HepG2 (cell line): ENCODE measurements around the gene MFSD8. TPM values are rescaled to one million over a fixed set of nuclear protein-coding genes. Genes with fewer than 3 reads are reported as not detected.
A peak's percentile ranks its signal among the peaks of the same experiment; 100 is the strongest.

Experiments
- ARNT2 ChIP-seq: sonication (generic); formaldehyde crosslinking; IDR thresholded peaks from 2 replicates; pipeline ENCODE4 v1.8.0; 2022; ENCODE audit warnings: mild to moderate bottlenecking, low read depth, missing genetic modification reagents, moderate library complexity
- ASH2L ChIP-seq: fragments of 300-600, 200-600 bp; sonication (generic); IDR thresholded peaks from 2 replicates; pipeline ENCODE4 v1.7.0; 2017; ENCODE audit warnings: low read depth, mild to moderate bottlenecking, moderate library complexity, mixed read lengths, low read length; ENCODE audit not compliant: insufficient read length
- BORCS8-MEF2B ChIP-seq: sonication (generic); formaldehyde crosslinking; IDR thresholded peaks from 2 replicates; pipeline ENCODE4 v1.8.0; 2022; ENCODE audit warnings: mild to moderate bottlenecking, missing genetic modification reagents
- CREB1 ChIP-seq, 2 experiments: fragments of 450-650 bp in 1 of 2; IDR thresholded peaks; 2 replicates each; pipeline ENCODE4 v1.6.1; 2016 to 2017; ENCODE audit warnings: control low read depth in 1 of 2, mild to moderate bottlenecking in 1 of 2, missing compliant biosample characterization in 1 of 2, missing genetic modification characterization in 1 of 2
- KLF6 ChIP-seq: IDR thresholded peaks from 2 replicates; pipeline ENCODE4 v1.8.0; 2016; ENCODE audit warnings: missing biosample characterization, missing genetic modification reagents
- MIER3 ChIP-seq: IDR thresholded peaks from 2 replicates; pipeline ENCODE4 v1.6.1; 2016; ENCODE audit warnings: missing compliant biosample characterization, borderline replicate concordance
- NBN ChIP-seq: fragments of 450-650 bp; conservative IDR thresholded peaks from 2 replicates; pipeline ENCODE4 v1.6.1; 2017
- NFYC ChIP-seq: IDR thresholded peaks from 2 replicates; pipeline ENCODE4 v1.6.1; 2016; ENCODE audit warnings: missing genetic modification reagents, missing compliant biosample characterization
- POLR2AphosphoS2 ChIP-seq: IDR thresholded peaks from 2 replicates; pipeline ENCODE4 v1.6.1; 2011; ENCODE audit warnings: low read depth, low read length, improper control_type of control experiment
- TBX2 ChIP-seq: sonication (generic); formaldehyde crosslinking; IDR thresholded peaks from 2 replicates; pipeline ENCODE4 v1.5.0; 2020; ENCODE audit warnings: missing genetic modification reagents, mild to moderate bottlenecking, borderline replicate concordance
- ZNF180 ChIP-seq: sonication (generic); formaldehyde crosslinking; IDR thresholded peaks from 2 replicates; pipeline ENCODE4 v1.4.0; 2020; ENCODE audit warnings: low read depth, missing genetic modification reagents, borderline replicate concordance
- ZNF549 ChIP-seq: sonication (generic); formaldehyde crosslinking; IDR thresholded peaks from 2 replicates; pipeline ENCODE4 v1.5.0; 2020; ENCODE audit warnings: missing genetic modification reagents
- ZNF562 ChIP-seq: sonication (generic); formaldehyde crosslinking; IDR thresholded peaks from 2 replicates; pipeline ENCODE4 v1.8.0; 2022; ENCODE audit warnings: missing genetic modification reagents, borderline replicate concordance
- ZNF674 ChIP-seq: sonication (generic); formaldehyde crosslinking; IDR thresholded peaks from 2 replicates; pipeline ENCODE4 v1.5.0; 2020; ENCODE audit warnings: low read depth, mild to moderate bottlenecking, missing genetic modification reagents
- polyA plus RNA-seq, 8 experiments: library from polyadenylated mRNA; depleted of rRNA in 3 of 8; stranded (reverse) in 7 of 8; unstranded in 1 of 8; fragments of >200 nt; fragmentation: Illumina TruSeq in 4 of 8; extraction: Trizol in 4 of 8; gene quantifications; 2 replicates each; pipeline versions ENCODE4 v1.2.1 to v1.2.3, GENCODE V29; 2011 to 2016; ENCODE audit warnings: low read depth in 4 of 8, missing spikeins in 1 of 8, mixed read lengths in 1 of 8; ENCODE audit not compliant: insufficient read depth in 1 of 8
- total RNA-seq, 5 experiments: library from RNA; depleted of rRNA; stranded (reverse); fragments of >200 nt; fragmentation: Illumina TruSeq; extraction: Trizol; gene quantifications; 2 replicates each; pipeline ENCODE4 v1.2.3, GENCODE V29; 2016; ENCODE audit warnings: low read depth in 1 of 5
- TF ChIP-seq, protein P1 (sequence below): sonication (generic); formaldehyde crosslinking; IDR thresholded peaks from 2 replicates; pipeline ENCODE4 v1.4.0; 2020; ENCODE audit warnings: mild to moderate bottlenecking, missing genetic modification reagents
- TF ChIP-seq, protein P2 (sequence below): sonication (generic); formaldehyde crosslinking; IDR thresholded peaks from 2 replicates; pipeline ENCODE4 v1.8.0; 2022; ENCODE audit warnings: missing genetic modification reagents, low read depth, mild to moderate bottlenecking, borderline replicate concordance
- TF ChIP-seq, protein P3 (sequence below): sonication (generic); formaldehyde crosslinking; IDR thresholded peaks from 2 replicates; pipeline ENCODE4 v1.5.1; 2020; ENCODE audit warnings: mild to moderate bottlenecking, missing genetic modification reagents, borderline replicate concordance
- TF ChIP-seq, protein P4 (sequence below): sonication (generic); formaldehyde crosslinking; IDR thresholded peaks from 2 replicates; pipeline ENCODE4; 2020; ENCODE audit warnings: missing genetic modification reagents, mild to moderate bottlenecking, borderline replicate concordance
- TF ChIP-seq, protein P5 (sequence below): sonication (generic); formaldehyde crosslinking; IDR thresholded peaks from 2 replicates; pipeline ENCODE4 v1.5.0; 2020; ENCODE audit warnings: missing genetic modification reagents

The MFSD8 gene
- total and polyA plus RNA-seq, 2 of the 13 experiments (the other 11 are each of a cell fraction or from before 2014, with no cell fraction given) = 24.8 to 25.5 TPM

DNA sequence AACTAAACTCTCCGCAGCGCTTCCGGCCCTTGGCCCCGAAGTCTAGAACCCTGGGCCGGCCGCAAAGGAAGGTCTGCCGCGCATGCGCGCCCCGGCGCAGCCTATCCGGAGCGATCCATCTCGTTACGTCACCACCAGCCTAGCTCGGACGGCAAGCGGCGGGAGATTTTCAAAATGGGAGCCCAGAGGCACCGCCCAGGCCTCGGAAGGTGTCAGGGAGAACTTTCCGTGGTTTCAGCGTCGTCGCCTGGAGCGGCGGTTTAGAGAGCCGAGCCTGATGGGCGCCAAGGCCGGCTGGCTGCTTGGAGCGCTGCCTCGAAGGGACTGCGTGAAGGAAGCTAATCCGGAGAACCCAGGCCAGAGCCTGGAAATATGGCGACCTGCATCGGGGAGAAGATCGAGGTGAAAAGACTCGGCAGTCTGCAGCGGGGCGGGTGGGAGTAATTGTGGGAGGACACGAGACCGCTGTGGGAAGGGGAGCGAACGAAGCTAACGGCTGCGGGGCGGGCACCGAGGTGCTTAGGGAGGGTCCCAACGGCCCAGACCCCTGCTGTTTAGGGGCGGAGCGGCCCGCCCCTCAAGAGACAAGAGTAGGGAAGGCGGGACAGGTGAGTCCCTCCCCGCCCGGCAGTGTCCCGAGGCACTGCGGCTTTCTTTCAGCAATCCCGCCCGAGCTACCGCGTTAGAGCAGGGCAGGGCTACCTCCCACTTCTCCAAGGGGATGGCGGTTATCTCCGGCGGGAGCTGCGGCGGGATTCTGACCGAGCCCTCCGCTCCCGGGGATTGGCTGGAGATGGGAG, 84.0 kb downstream of the MFSD8 start, which contains the start of gene PLK4 (continued):
- TF ChIP-seq, protein P1, sequence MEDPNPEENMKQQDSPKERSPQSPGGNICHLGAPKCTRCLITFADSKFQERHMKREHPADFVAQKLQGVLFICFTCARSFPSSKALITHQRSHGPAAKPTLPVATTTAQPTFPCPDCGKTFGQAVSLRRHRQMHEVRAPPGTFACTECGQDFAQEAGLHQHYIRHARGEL = no peak
- TF ChIP-seq ZNF562 (CRISPR knock-in tag) (no peak), TBX2 (CRISPR knock-in tag) (peak; percentile 65), ZNF674 (CRISPR knock-in tag) (no peak), ZNF180 (CRISPR knock-in tag) (no peak), KLF6 (CRISPR knock-in tag) (peak; percentile 58; the same call in 1 of the 2 replicates), CREB1 (IDR thresholded peaks at IDR 0.05) (peak; percentile 96), CREB1 (CRISPR knock-in tag; IDR thresholded peaks at IDR 0.05) (peak; percentile 97), NFYC (CRISPR knock-in tag) (peak; percentile 84), POLR2AphosphoS2 (no peak), BORCS8-MEF2B (peak; percentile 92; the same call in 1 of the 2 replicates), NBN (no peak), MIER3 (0 out of 2 replicates have a peak, but pooled peaks have one; percentile 40), ZNF549 (CRISPR knock-in tag) (no peak), ASH2L (peak; percentile 97), ARNT2 (CRISPR knock-in tag) (no peak; the same call in 1 of the 2 replicates)
- TF ChIP-seq, protein P2, sequence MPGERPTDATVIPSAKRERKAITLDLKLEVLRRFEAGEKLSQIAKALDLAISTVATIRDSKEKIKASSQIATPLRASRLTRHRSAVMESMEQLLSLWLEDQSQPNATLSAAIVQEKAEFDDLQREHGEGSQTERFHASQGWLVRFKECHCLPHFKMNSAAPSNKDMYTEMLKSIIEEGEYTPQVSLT (CRISPR knock-in tag) = no peak
- TF ChIP-seq, protein P3, sequence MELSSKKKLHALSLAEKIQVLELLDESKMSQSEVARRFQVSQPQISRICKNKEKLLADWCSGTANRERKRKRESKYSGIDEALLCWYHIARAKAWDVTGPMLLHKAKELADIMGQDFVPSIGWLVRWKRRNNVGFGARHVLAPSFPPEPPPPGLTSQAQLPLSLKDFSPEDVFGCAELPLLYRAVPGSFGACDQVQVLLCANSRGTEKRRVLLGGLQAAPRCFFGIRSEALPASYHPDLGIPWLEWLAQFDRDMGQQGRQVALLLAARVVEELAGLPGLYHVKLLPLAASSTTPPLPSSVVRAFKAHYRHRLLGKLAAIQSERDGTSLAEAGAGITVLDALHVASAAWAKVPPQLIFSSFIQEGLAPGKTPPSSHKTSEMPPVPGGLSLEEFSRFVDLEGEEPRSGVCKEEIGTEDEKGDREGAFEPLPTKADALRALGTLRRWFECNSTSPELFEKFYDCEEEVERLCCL = no peak
- TF ChIP-seq, protein P4, sequence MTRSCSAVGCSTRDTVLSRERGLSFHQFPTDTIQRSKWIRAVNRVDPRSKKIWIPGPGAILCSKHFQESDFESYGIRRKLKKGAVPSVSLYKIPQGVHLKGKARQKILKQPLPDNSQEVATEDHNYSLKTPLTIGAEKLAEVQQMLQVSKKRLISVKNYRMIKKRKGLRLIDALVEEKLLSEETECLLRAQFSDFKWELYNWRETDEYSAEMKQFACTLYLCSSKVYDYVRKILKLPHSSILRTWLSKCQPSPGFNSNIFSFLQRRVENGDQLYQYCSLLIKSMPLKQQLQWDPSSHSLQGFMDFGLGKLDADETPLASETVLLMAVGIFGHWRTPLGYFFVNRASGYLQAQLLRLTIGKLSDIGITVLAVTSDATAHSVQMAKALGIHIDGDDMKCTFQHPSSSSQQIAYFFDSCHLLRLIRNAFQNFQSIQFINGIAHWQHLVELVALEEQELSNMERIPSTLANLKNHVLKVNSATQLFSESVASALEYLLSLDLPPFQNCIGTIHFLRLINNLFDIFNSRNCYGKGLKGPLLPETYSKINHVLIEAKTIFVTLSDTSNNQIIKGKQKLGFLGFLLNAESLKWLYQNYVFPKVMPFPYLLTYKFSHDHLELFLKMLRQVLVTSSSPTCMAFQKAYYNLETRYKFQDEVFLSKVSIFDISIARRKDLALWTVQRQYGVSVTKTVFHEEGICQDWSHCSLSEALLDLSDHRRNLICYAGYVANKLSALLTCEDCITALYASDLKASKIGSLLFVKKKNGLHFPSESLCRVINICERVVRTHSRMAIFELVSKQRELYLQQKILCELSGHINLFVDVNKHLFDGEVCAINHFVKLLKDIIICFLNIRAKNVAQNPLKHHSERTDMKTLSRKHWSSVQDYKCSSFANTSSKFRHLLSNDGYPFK (CRISPR knock-in tag) = peak; percentile 99
- TF ChIP-seq, protein P5, sequence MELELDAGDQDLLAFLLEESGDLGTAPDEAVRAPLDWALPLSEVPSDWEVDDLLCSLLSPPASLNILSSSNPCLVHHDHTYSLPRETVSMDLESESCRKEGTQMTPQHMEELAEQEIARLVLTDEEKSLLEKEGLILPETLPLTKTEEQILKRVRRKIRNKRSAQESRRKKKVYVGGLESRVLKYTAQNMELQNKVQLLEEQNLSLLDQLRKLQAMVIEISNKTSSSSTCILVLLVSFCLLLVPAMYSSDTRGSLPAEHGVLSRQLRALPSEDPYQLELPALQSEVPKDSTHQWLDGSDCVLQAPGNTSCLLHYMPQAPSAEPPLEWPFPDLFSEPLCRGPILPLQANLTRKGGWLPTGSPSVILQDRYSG (CRISPR knock-in tag) = 0 out of 2 replicates have a peak, but pooled peaks have one; percentile 77
